HCT116 (cell line): ENCODE measurements around the gene ACAT1. TPM values are rescaled to one million over a fixed set of nuclear protein-coding genes. Genes with fewer than 3 reads are reported as not detected.

Source experiments
- ATAC-seq: fragments of 200-7000 bp; cut with Tn5 transposase; 2 replicates; pipeline ENCODE4 v1.9.1; 2020; ENCODE audit warnings: mild to moderate bottlenecking, moderate library complexity
- BruUV-seq: library from RNA; stranded (reverse); fragments of 400-500 nt; replicated peaks from 2 replicates; lab custom pipeline; 2021; lab: Mats Ljungman, UMichigan
- CTCF ChIA-PET: fragments of 300-600 bp; sonication (Branson Sonifier 250); formaldehyde crosslinking; loops from one replicate; lab custom pipeline; 2021; ENCODE audit warnings: antibody characterized with exemption; lab: Charles Lee
- POLR2A ChIA-PET: fragments of 300-600, 350-600 bp; sonication (Branson Sonifier 250); formaldehyde crosslinking; loops from one replicate; lab custom pipeline; 2021; ENCODE audit warnings: antibody characterized with exemption; lab: Charles Lee
- RAD21 ChIA-PET, 2 experiments: fragments of 300-600 bp; sonication (Branson Sonifier 250); formaldehyde crosslinking; loops; one replicate each; lab custom pipeline; 2023; ENCODE audit warnings: low total read pairs in 2 of 2; ENCODE audit not compliant: uncharacterized antibody in 2 of 2, unreplicated experiment in 2 of 2, low non-redundant PET in 1 of 2; lab: Charles Lee
- DNase-seq: peaks from one replicate; pipeline ENCODE4 v3.0.0-alpha.2; 2010; ENCODE audit warnings: low read depth, low spot score
- H2AFZ ChIP-seq: fragments of 200-600 bp; shearing (Covaris generic), sonication (generic); 2 replicates; pipeline ENCODE4 v1.6.1; 2017; ENCODE audit warnings: low read depth, mixed run types, mixed read lengths, antibody characterized with exemption, low read length; ENCODE audit not compliant: poor library complexity, severe bottlenecking
- H3K27ac ChIP-seq: 2 replicates; pipeline ENCODE4 v1.5.1; 2012; ENCODE audit warnings: low read depth, low read length
- H3K27me3 ChIP-seq: fragments of 200-600 bp; sonication (generic); 2 replicates; pipeline ENCODE4 v1.6.1; 2016; ENCODE audit warnings: mixed run types, low read length, mixed read lengths; ENCODE audit not compliant: insufficient read depth
- H3K36me3 ChIP-seq, 2 experiments: fragments of 200-500 bp in 1 of 2; fragments of 200-600 bp in 1 of 2; sonication (Bioruptor generic) in 1 of 2; sonication (generic) in 1 of 2; 2 replicates each; pipeline versions ENCODE4 v1.5.1 to v1.6.1; 2014 to 2016; ENCODE audit warnings: low read length in 2 of 2, inconsistent platforms in 1 of 2, mixed read lengths in 1 of 2, mixed run types in 1 of 2; ENCODE audit not compliant: insufficient read depth in 2 of 2, control insufficient read depth in 1 of 2
- H3K4me1 ChIP-seq, 2 experiments: fragments of 200-600 bp in 1 of 2; sonication (generic) in 1 of 2; 2 replicates each; pipeline versions ENCODE4 v1.5.1 to v1.6.1; 2012 to 2017; ENCODE audit warnings: low read length in 2 of 2, inconsistent platforms in 1 of 2, mild to moderate bottlenecking in 1 of 2, mixed read lengths in 1 of 2, mixed run types in 1 of 2, moderate library complexity in 1 of 2; ENCODE audit not compliant: insufficient read depth in 2 of 2, control insufficient read depth in 1 of 2
- H3K4me2 ChIP-seq: fragments of 200-600 bp; sonication (generic); 2 replicates; pipeline ENCODE4 v1.6.1; 2017; ENCODE audit warnings: mixed run types, low read length, mixed read lengths
- H3K4me3 ChIP-seq, 2 experiments: fragments of 200-600 bp in 1 of 2; sonication (generic) in 1 of 2; replicated peaks in 1 of 2; 2 replicates each; pipeline ENCODE4 v1.5.1; 2011 to 2016; ENCODE audit warnings: low read length in 2 of 2, control low read depth in 1 of 2, low read depth in 1 of 2, mild to moderate bottlenecking in 1 of 2, mixed read lengths in 1 of 2, mixed run types in 1 of 2
- H3K79me2 ChIP-seq: fragments of 200-600 bp; sonication (generic); 2 replicates; pipeline ENCODE4 v1.6.1; 2017; ENCODE audit warnings: mild to moderate bottlenecking, mixed run types, low read length, moderate library complexity, mixed read lengths; ENCODE audit not compliant: insufficient read depth
- H3K9ac ChIP-seq: fragments of 200-600 bp; sonication (generic); 2 replicates; pipeline ENCODE4 v1.6.1; 2016; ENCODE audit warnings: low read length, mixed read lengths
- H3K9me2 ChIP-seq: fragments of 200-600 bp; sonication (generic), shearing (Covaris generic); 2 replicates; pipeline ENCODE4 v1.6.1; 2017; ENCODE audit warnings: mixed run types, mild to moderate bottlenecking, moderate library complexity; ENCODE audit not compliant: insufficient read depth
- H3K9me3 ChIP-seq, 2 experiments: fragments of 200-500 bp in 1 of 2; fragments of 200-600 bp in 1 of 2; sonication (Bioruptor generic) in 1 of 2; sonication (generic) in 1 of 2; 2 replicates each; pipeline ENCODE4 v1.6.1; 2014 to 2017; ENCODE audit warnings: low read length in 2 of 2, mixed read lengths in 2 of 2, inconsistent platforms in 1 of 2, low read depth in 1 of 2, mild to moderate bottlenecking in 1 of 2, mixed run types in 1 of 2, moderate library complexity in 1 of 2; ENCODE audit not compliant: control insufficient read depth in 1 of 2, insufficient read depth in 1 of 2
- H4K20me1 ChIP-seq: fragments of 200-600 bp; sonication (generic), shearing (Covaris generic); 2 replicates; pipeline ENCODE4 v1.6.1; 2017; ENCODE audit warnings: mixed run types, mild to moderate bottlenecking, moderate library complexity; ENCODE audit not compliant: insufficient read depth
- CEBPB ChIP-seq: IDR thresholded peaks from 2 replicates; pipeline ENCODE4 v1.6.1; 2012; ENCODE audit warnings: low read depth
- CTCF ChIP-seq, 3 experiments: fragments of 200-600 bp in 1 of 3; sonication (generic) in 1 of 3; IDR thresholded peaks in 2 of 3; conservative IDR thresholded peaks in 1 of 3; 2 replicates each; pipeline ENCODE4 v1.5.1; 2012 to 2017; ENCODE audit warnings: low read depth in 2 of 3, low read length in 2 of 3, antibody characterized with exemption in 1 of 3, borderline replicate concordance in 1 of 3, control low read depth in 1 of 3, mild to moderate bottlenecking in 1 of 3, mixed read lengths in 1 of 3, mixed run types in 1 of 3, moderate library complexity in 1 of 3; ENCODE audit not compliant: insufficient read depth in 1 of 3
- EGR1 ChIP-seq: IDR thresholded peaks from 2 replicates; pipeline ENCODE4 v1.6.1; 2012; ENCODE audit warnings: low read depth
- EZH2 ChIP-seq: fragments of 200-600 bp; sonication (generic); IDR thresholded peaks from 2 replicates; pipeline ENCODE4 v1.6.1; 2017; ENCODE audit warnings: antibody characterized with exemption, mixed run types
- EZH2phosphoT487 ChIP-seq: fragments of 200-600 bp; IDR thresholded peaks from 2 replicates; pipeline ENCODE4 v1.6.1; 2018; ENCODE audit warnings: antibody characterized with exemption, borderline replicate concordance
- FOSL1 ChIP-seq: IDR thresholded peaks from 2 replicates; pipeline ENCODE4 v1.6.1; 2012; ENCODE audit warnings: low read depth
- MAX ChIP-seq: IDR thresholded peaks from 2 replicates; pipeline ENCODE4 v1.6.1; 2012
- POLR2A ChIP-seq: IDR thresholded peaks from 2 replicates; pipeline ENCODE4 v1.7.0; 2011; ENCODE audit warnings: borderline replicate concordance; ENCODE audit not compliant: insufficient read depth, insufficient read length; ENCODE audit errors: extremely low read depth
- RAD21 ChIP-seq: IDR thresholded peaks from 2 replicates; pipeline ENCODE4 v1.6.1; 2012; ENCODE audit warnings: low read depth, mild to moderate bottlenecking
- REST ChIP-seq: IDR thresholded peaks from 2 replicates; pipeline ENCODE4 v1.6.1; 2012; ENCODE audit warnings: low read depth
- SP1 ChIP-seq: IDR thresholded peaks from 2 replicates; pipeline ENCODE4 v1.6.1; 2012; ENCODE audit warnings: low read depth
- YY1 ChIP-seq: IDR thresholded peaks from 2 replicates; pipeline ENCODE4 v1.6.1; 2011; ENCODE audit warnings: low read length, low read depth, moderate library complexity, mild to moderate bottlenecking; ENCODE audit not compliant: insufficient replicate concordance; ENCODE audit errors: extremely low read depth
- intact Hi-C: fragments of 100-400 bp; cut with micrococcal nuclease; formaldehyde crosslinking; loops from 2 replicates; pipeline ENCODE4 v1.10.0; 2022
- total RNA-seq: library from RNA; stranded (reverse); gene quantifications from one replicate; pipeline ENCODE4 v1.2.1, GENCODE V29; 2021; ENCODE audit not compliant: unreplicated experiment

ACAT1 gene
- total RNA-seq, 1 experiment from 2014 or later = 83.8 TPM

GRCh38 chr11:108084811-108085210 lies 36.6 kb upstream of the ACAT1 start:
- BruUV-seq = no TSS peak
- RAD21 ChIA-PET = no interaction called here
- intact Hi-C loops = loop anchor here (5.0 kb wide), 1 partner anchor 43 kb away; no protein-coding TSS in a partner anchor
- DNase-seq (no peak), ATAC-seq (no peak)
- Histone ChIP-seq H2AFZ (no peak overlapping the region), H3K4me2 (no peak overlapping the region), H3K79me2 (no peaks in the 10 kb centered on the region), H3K9me3 (no peaks in the 10 kb centered on the region), H3K4me3 (no peak overlapping the region), H4K20me1 (no peaks in the 10 kb centered on the region; the same call in 1 of the 2 replicates), H3K4me1 (no peaks in the 10 kb centered on the region), H3K27ac (no peak overlapping the region), H3K27me3 (no peaks in the 10 kb centered on the region), H3K9me2 (no peaks in the 10 kb centered on the region), H3K9ac (no peak overlapping the region), H3K36me3 (0 out of 4 replicates have a peak, but pooled peaks cover 4 to 5% of the 10 kb centered on the region in 2 experiments)
- POLR2A ChIA-PET = no interaction called here
- CTCF ChIA-PET = no interaction called here
- TF ChIP-seq EGR1 (no peak), YY1 (no peak), SP1 (no peak), MAX (no peak), EZH2 (no peak), CTCF (IDR thresholded peaks at IDR 0.05 in 2 of 3, conservative IDR thresholded peaks at IDR 0.05 in 1 of 3; ENCODE audit: borderline replicate concordance in 1 of 3, insufficient read depth in 1 of 3, low read depth in 2 of 3, low read length in 2 of 3) (no peak), RAD21 (no peak)
- TF ChIP-seq, all 23 proteins: peak for 0

- H3K79me2 ChIP-seq = no peaks in the 10 kb centered on the region
- intact Hi-C loops = no loop called here
- no peak overlapping the region for H3K4me3 ChIP-seq
- no peaks in the 10 kb centered on the region; the same call in 1 of the 2 replicates for H4K20me1 ChIP-seq
- ChIA-PET CTCF (no interaction called here), POLR2A (no interaction called here), RAD21 (no interaction called here)
- no peaks in the 10 kb centered on the region for H3K4me1 ChIP-seq
- no peak overlapping the region for H3K27ac ChIP-seq
- BruUV-seq = no TSS peak
- no peak overlapping the region for H3K9ac ChIP-seq
- DNase-seq (no peak), ATAC-seq (no peak)
- no peak overlapping the region for H2AFZ ChIP-seq
- H3K27me3 ChIP-seq = no peaks in the 10 kb centered on the region
- 0 out of 4 replicates have a peak, but pooled peaks cover 0 to 4% of the 10 kb centered on the region in 2 experiments for H3K36me3 ChIP-seq
- no peaks in the 10 kb centered on the region for H3K9me3 ChIP-seq
- no peaks in the 10 kb centered on the region for H3K9me2 ChIP-seq
- H3K4me2 ChIP-seq = no peak overlapping the region
- TF ChIP-seq EZH2 = no peak
- TF ChIP-seq POLR2A = no peak
- no peak for TF ChIP-seq SP1
- no peak for TF ChIP-seq FOSL1
- TF ChIP-seq EZH2phosphoT487 = no peak
- TF ChIP-seq CEBPB = no peak
- no peak for TF ChIP-seq REST
- no peak for TF ChIP-seq EGR1
- TF ChIP-seq CTCF (IDR thresholded peaks at IDR 0.05 in 2 of 3, conservative IDR thresholded peaks at IDR 0.05 in 1 of 3; ENCODE audit: borderline replicate concordance in 1 of 3, insufficient read depth in 1 of 3, low read depth in 2 of 3, low read length in 2 of 3) = no peak
These were observed 35.7 kb upstream of the ACAT1 start for GRCh38 chr11:108085672-108086071.
